GM19193 (cell line): ENCODE measurements around the gene TICAM2.

Experiments used
- POLR2A ChIP-seq: IDR thresholded peaks from 4 replicates; pipeline ENCODE4 v1.6.1; 2011; ENCODE audit not compliant: insufficient read depth, insufficient read length; ENCODE audit errors: extremely low read depth

Gene TICAM2

GRCh38 chr5:115624994-115625393, 22.7 kb upstream of the TICAM2 start:
- TF ChIP-seq POLR2A, result no peak

- TF ChIP-seq POLR2A, result no peak
These were observed 21.4 kb upstream of the TICAM2 start for GRCh38 chr5:115623658-115624057.

DNA sequence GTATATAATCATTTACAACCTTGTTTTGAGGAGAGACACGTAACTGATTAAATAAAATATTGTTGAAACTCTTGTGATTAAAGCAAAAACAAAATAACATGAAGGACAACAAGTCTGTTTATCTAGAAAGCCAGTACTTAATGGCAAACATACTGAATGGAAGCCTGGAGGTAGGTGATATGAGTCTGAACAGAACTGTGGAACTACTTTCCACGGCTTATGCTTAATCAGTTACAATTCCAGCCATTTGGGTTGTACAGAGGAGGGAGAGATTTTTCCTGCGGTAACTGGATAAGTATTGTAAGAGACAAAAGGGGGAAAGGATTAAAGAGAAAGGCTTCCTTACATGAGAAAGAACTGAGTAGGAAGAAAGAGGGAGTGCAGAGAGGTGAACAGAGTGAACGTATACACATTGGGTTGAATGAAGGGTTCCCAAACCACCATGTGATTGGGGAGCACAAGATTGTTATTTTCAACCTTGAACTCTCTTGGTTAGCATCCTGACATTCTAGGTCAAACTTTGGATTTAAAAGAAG, 19.2 kb upstream of the TICAM2 start:
- no peak for TF ChIP-seq POLR2A

DNA sequence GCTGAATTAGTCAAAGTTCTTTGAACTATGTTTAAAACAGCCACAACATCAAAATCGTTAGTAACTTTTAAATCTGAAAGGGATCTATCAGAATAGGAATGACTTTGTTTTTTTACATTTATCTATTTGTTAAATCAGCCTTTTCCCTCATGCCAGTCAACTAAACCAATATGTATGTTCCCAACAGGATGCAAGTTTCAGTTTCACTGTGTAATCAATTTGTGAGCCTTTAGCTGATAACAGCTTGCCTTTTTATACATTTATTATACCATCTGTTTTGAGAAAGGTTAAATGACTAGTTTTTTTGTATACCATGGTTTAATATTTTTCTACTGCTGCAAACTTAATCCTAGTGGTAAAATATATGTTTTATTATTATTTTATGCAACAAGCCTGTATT, 14.6 kb upstream of the TICAM2 start:
- no peak for TF ChIP-seq POLR2A

GRCh38 chr5:115616472-115616871, 14.2 kb upstream of the TICAM2 start:
- no peak for TF ChIP-seq POLR2A

DNA sequence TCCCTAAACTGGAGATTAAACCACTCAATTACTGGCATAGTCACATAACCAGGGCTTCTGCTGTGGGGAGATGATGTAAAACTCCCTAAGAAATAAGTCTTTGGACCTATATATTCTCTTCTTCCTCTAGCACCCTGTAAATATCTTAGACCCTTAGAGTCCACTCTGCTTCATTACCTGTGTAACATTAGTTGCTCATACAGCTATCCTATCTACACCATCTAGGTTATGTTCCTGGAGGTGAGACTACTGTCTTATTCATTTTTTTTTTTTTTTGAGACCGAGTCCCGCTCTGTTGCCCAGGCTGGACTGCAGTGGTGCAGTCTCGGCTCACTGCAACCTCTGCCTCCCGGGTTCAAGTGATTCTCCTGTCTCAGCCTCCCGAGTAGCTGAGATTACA, 9.6 kb upstream of the TICAM2 start:
- no peak for TF ChIP-seq POLR2A

GRCh38 chr5:115607935-115608334, 5.7 kb upstream of the TICAM2 start:
- no peak for TF ChIP-seq POLR2A

DNA sequence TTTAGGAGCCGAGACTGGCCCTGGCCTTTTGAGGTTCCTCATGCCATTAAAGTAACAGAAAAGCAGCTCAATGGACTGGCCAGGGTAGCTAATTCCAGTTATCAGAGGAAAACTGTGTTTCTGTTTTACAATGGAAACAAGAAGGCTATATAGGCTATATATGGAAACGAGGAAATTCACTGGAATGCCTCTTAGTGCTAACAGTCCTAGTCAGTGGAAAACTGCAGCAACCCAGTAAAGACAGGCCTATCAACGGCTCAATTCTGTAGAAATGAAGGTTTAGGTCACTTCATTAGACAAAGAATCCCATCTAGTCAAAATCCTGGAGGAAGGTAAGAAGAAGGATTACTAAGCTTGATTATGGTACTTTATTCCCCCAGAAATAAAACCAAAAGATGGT, 3.2 kb upstream of the TICAM2 start:
- no peak for TF ChIP-seq POLR2A

DNA sequence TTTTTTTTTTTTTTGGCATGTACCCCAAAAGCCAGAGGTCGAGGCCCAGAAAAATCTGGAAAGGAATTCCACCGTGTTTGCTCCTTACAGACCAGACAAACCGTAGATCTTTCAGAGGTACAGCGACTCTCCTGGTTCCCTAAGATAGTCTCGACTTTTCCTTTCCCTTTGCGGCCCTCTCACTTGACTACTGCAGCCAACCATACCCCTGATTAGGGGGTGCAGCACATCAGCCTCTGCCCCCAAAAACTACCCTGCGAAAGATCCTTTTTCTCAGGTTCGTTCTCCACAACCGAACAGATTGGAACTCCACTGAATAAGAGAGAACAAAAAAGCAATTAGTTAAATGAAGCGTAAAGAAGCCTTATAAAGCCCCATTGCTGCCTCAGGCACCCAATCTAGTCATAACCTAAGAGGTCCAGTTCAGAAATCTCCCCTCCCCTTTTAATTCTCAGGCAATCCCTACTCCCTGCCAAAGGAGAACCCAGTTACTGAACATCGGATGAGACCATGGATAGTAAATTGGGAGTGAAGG, 379 bp upstream of the TICAM2 start:
- no peak for TF ChIP-seq POLR2A

DNA sequence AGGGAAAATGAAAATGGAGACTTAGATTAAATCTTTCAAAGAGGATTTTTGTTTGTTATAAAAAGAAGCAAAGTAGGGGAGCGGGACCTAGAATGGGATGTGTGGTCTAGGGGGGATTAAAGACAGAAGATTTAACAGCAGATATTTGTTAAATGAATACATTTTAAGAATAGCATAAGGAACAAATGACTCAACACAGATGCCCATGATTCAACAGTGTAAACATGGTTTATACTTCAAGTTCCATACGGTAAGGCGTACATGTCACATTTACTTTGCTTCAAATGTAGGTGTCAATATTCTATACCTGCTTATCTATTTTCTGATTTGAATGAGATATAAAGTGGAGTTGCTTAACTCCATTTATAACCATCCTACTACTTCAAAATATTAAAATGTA, 1.5 kb downstream of the TICAM2 start:
- no peak for TF ChIP-seq POLR2A

DNA sequence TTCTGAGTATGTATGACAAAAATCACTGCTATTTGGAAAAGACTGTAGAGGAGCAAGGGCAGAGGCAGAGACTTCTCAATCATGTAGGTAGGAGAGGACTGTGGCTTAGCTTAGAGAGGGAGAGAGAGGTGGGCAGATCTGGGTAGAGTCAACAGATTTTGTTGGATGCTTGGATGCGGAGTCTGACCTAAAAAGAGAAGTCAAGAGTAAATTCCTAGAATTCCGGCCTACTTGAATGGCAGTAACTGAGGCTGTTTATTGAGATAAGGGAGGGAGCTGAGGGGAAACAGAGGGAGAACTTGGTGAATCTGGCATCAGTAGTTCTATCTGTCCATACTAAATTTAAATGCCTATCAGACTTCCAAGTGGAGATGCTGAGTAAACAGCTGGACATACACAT, 2.4 kb downstream of the TICAM2 start:
- TF ChIP-seq POLR2A, result no peak

DNA sequence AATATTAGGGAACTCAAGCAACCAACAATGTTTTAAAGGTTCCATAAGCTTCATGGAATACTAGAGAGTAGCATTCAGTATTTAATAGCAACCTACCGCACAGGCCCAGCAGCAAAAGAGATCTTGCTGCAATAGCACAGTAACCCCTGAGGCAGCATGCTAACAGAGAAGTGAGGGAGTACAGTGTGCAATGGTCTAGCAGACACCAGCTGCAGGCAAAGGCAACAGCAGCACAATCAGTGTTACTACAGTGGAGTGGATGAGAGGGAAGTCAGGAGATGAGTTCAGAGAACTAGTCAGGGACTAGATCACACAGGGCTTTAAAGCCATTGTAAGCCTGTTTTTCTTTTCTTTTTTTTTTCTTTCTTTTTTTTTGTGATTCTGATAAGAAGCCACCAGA, 2.8 kb downstream of the TICAM2 start:
- no peak for TF ChIP-seq POLR2A

- no peak for TF ChIP-seq POLR2A
These were observed 7.9 kb downstream of the TICAM2 start for GRCh38 chr5:115594128-115595047.

DNA sequence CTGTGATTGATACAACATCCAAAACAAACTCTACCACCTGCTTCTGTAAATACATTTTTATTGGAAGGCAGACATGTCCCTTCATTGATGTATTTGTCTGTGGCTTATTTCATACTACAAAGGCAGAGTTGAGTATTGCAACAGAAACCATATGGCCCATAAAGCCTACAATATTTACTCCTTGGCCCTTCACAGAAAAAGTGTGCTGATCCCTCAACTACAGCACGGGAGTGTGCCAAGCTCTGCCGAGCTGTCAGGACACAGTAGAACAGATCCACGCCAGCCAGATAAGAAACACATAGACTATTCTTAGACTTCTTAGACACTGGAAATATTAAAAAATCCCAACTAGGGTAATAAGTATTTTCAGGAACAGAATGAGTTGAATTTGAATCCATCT, 13.2 kb downstream of the TICAM2 start:
- TF ChIP-seq POLR2A, result no peak

GRCh38 chr5:115588640-115589039, 13.6 kb downstream of the TICAM2 start:
- no peak for TF ChIP-seq POLR2A

GRCh38 chr5:115586525-115587146, 15.6 kb downstream of the TICAM2 start:
- TF ChIP-seq POLR2A, result no peak
